Medulla oblongata (tissue), 1 donor: Measurements from ENCODE around the gene EMP3.
"Not testable (repeated sequence)": the region's sequence is repeated elsewhere in the genome, so short reads cannot be mapped to it uniquely, and the experiment has no call there.

Source experiments
- DNase-seq: peaks from one replicate; pipeline ENCODE4 v3.0.0-alpha.2; 2015; ENCODE audit errors: extremely low spot score

The EMP3 gene, protein sequence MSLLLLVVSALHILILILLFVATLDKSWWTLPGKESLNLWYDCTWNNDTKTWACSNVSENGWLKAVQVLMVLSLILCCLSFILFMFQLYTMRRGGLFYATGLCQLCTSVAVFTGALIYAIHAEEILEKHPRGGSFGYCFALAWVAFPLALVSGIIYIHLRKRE

DNA sequence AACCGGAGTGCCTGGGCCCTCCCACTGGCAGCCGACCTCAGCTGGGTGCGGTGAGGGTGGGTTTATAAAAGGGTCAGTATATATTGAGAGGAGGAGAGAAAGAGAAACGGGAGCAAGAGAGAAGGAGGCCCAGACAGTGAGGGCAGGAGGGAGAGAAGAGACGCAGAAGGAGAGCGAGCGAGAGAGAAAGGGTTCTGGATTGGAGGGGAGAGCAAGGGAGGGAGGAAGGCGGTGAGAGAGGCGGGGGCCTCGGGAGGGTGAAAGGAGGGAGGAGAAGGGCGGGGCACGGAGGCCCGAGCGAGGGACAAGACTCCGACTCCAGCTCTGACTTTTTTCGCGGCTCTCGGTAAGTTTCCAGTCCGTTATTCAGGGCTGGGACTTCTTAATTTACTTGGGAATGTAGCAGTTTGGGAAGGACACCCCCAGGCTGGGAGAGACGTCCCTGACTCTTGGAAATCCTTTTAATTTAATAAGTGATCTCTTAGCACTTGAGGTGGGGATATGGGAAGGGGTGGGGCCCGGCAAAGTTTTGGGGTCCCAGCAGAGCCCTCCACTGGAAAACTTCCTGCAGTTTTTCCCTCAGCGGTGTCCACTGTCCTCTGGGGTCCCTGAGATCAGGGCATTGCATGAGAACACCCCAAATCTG, at the start of gene EMP3:
Gene EMP3 (plus strand): TSS at position 288 of the 646 bp plus-strand sequence. CDS start 1,293 bp downstream, outside the sequence.
- peak; percentile 68 for DNase-seq

DNA sequence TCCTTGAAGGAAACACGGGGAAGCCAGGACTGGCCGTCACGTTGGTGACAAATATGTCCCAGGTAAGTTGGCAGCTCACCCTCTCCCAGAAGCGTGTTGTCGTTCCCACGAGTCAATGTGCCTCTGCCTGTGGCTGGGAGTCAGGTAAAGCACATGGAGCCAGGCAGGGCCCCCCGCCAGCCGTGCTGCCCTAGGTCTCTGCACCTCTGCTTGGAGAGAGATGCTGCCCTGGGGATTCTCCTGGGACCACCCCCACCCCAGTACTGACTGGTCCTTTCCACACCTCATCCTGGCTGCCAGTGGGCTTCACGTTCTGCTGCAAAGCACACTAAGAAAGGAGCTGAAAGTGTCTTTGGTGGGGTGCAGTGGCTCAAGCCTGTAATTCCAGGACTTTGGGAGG, 45.6 kb upstream of the EMP3 start:
- DNase-seq, result no peak

DNA sequence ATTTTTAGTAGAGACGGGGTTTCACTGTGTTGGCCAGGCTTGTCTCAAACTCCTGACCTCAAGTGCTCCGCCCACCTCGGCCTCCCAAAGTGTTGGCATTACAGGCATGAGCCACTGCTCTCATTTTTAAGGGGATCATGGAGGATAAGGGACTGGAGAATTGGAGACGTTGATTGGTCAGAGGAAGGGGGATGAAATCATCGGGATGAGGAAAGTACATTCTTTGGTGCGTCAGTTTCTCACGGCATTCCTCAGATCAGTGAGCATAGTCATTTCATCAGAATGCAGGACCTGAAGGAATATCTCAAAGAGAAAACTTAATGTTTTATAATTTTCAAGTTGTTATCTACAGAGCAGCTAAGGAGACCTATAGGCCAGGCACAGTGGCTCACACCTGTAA, 41.4 kb upstream of the EMP3 start:
- no peak for DNase-seq

DNA sequence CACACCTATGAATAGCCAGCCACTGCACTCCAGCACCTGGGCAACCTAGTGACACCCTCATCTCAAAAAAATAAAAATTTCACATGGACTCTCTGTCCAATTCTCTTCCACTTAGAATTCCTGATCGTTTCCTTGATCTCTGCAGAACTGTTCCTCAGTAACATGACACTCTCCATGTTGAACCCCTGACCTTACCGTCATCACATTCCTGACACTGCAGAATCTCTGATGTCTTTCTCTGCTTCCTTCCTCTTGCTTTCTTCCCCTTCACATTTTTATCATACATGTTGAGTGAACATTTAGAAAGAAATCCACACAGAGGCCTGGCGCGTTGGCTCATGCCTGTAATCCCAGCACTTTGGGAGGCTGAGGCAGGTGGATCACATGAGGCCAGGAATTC, 40.5 kb upstream of the EMP3 start:
- no peak for DNase-seq

DNA sequence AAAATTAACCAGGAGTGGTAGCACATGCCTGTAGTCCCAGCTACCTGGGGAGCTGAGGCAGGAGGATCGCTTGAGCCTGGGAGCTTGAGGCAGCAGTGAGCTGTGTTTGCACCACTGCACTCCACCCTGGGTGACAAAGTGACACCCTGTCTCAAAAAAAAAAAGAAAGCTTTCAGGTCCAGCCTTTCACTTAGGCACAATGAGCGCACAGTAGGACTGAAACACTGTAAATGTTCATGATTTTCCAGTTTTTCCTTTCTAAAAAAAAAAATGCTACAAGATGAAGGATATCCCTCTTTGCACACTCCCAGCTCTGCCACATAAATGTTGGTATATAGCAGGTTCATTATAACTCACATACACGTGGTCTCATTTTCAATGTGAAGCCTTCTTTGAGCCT, 37.6 kb upstream of the EMP3 start:
- no peak for DNase-seq

DNA sequence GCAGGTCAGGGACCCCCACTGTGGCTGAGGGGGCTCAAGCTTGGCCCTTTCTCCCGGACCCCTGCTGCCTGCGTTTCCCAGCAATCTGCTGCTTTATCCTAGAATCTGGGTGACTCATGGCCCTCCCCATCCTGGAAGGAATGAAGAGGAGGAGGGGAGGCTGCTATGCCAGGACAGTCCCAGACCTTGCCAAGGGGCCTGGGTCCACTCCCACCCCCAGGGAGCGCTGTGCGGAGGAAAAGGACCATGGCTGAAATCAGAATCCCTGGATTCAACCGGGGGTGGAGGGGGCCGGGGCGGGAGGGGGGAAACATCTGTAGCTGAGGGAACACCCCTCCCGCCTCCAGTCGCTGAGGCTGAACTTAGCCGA, 35.0 kb upstream of the EMP3 start:
- no peak for DNase-seq

DNA sequence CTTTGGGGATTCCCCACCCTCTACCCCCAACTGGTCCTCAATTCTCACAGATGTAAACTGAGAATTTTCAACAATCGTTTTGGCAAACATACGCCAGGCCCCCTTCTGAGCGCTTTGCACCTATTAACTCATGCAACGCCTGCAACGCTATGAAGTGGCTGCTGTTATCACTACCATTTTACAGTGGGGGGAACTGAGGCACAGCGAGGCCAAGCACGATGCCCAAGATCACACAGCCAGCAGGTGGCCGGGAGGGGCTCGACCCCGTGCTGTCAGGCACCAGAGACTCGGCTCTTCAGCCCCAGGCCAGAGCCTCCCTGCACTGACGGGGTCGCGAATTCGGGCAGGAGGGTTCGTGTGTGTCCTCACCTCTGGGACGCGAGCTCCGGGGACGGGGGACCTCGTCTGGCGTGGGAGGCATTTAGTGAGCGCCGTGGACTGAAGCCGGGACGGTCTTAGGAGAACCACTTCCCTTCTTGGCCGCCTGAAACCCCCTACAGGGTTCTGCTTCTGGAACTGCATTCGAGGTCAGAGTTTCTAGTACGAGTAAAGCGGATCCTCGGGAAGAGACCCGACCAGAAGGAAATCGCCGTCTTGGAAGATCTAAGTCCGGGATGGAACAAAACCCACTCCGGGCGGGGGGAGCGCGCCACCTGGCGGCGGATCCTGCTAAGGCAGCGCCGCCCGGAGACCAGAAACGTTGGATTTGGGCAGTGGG, 34.4 kb upstream of the EMP3 start:
- peak; percentile 78 for DNase-seq

DNA sequence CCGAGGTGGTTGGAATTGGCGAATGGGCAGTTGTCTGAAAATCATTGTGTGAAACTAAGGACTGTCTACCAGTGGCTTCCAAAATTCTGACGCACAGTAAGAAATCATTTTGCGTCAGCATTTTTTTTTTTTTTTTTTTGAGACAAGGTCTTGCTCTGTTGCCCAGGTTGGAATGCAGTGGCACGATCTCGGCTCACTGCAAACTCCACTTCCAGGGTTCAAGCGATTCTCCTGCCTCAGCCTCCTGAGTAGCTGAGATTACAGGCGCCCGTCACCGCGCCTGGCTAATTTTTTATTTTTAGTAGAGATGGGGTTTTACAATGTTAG, 33.9 kb upstream of the EMP3 start:
- DNase-seq, result not testable (repeated sequence)

DNA sequence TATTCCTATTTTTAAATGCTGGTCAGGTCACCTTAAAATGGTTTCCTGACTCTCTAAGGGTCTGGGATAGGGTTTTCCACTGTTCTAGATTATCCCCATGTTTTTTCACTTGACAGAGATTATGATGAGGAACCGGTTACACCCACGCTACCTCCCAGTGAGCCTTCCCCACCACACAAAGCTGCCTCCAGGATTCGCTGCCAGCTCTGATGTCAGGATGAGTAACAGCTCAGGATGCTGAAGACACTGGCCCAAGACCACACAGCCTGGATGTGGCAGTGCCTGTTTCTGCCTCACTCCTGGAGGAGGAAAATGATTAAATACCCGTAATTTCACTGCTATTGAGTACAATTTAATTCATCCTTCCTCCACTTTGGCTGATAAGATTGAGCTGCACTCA, 32.6 kb upstream of the EMP3 start:
- DNase-seq, result no peak

DNA sequence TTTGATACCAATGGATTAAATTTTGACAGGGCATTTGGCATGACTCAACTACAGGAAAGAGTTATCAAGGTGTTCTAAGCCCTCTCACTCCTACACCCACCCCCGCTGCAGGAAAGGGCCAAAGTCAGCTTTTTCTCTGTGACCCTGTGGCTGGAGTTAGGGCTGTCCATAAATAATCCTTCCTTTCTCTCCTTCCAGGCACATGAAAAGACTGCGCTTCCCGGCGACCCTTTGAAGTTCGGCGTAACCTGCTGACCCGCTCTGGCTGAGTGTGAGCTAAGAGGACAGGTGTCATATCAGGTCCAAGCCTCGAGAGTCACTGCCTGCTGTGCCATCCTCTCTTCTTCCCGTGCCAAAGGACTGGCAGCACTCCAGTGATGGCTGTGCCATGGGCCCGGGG, 29.9 kb upstream of the EMP3 start:
- no peak for DNase-seq

DNA sequence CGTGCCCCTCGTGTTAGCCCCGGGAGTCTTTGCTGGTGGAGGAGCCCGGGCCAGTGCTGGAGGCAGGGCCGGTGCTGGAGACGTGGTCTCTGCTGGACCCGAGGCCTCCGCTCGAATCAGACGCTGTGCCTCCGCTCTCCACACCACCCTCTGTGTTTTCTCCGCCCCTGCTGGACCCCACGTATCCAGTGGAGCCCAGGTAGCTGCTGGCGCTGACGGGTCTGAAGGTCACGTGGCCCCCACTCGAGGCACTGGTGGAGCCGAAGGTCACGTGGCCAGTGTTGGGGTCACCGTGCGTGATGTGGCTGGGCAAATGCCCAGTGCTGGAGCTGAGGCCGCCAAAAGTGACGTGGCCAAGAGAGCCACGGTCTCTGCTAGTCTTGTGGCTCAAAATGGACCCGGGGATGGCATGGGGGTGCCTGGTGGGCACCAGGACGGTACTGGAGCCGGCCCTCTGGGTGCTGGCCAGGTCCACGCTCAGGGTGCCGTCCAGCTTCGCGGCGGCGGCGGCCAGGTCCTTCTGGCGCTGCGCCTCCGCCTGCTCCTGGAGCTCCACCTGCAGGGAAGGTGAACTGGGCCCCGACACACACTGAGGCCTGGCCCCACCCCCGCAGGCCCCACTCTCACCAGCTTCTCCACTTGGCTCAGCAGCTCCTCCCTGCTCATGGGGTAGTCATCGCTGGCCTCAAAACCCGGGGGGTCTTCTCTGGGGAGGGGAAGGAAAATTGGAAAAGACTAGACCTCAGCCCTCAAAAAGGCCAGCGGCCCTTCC, 28.2 kb upstream of the EMP3 start:
- no peak for DNase-seq

DNA sequence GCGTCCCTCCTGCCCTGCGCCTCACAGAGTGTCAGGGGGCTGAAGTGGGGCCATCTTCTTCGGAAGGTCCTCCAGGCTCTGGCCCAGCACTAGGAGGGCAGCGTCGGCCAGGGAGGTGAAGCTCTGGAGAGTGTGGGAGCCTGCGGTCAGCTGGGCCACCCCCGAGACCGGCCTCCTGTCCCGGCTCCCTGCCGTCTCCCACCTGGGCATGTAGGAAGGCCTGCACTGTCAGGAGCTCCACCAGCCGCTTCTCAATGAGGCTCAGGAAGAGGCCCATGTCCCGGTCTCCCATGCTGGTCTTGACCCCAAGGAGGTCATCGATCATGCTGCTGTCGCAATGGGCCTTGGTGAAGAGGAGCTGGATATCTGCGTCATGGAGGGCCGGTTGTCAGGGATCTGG, 27.4 kb upstream of the EMP3 start:
- no peak for DNase-seq

DNA sequence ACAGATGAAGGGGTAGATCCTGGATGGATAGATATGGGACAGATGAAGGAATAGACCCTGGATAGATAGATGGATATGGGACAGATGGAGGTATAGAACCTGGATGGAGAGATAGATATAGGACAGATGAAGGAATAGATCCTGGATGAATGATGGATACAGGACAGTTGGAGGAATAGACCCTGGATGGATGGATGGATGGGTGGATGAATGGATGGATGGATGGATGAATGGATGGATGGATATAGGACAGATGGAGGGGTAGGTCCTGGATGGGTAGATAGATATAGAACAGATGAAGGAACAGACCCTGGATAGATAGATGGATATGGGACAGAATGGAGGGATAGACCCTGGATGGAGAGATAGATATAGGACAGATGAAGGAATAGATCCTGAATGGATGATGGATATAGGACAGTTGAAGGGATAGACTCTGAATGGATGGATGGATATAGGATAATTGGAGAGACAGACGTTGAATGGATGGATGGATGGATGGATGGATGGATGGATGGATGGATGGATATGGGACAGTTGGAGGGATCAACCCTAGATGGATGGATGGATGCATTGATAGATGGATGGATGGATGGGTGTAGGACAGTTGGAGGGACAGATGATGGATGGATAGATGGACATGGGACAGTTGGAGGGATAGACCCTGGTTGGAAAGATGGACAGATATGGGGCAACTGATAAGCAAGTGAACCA, 23.3 kb upstream of the EMP3 start:
- DNase-seq, result no peak

DNA sequence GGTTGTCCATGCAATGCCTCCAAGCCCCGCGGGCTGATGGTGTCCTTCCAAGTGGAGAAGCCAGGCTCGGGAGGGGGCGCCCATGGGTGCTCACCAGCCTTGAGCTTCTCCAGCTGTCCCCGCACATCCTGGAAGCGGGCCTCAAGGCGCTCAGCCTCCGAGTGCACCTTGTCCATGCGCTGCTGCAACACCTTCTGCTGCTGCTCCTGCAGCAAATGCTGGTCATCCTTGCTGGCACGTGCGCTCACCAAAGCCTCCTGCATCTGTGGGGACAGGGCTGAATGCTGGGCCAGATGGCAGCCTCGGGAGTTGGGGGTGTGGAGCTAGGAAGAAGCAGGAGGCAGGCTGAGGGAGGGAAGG, 22.8 kb upstream of the EMP3 start:
- DNase-seq, result no peak

DNA sequence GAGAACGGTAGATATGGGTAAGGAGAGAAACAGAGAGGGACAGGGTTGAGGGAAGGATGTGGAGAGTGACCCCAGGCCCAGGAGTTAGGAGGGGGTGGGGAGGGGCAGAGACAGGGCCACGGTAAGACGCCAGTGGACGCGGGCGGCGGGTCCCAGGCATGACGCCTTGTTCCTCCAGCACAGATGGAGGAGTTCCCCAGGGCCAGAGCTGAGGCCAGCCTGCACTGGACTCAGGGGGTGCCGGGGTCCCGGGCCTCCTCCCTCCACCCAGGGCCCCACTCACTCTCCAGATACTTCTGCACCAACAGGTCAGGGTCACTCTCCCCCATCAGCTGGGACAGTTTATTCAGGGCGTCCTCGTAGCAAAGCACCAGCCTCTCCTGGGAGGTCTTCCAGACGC, 22.0 kb upstream of the EMP3 start:
- no peak for DNase-seq

DNA sequence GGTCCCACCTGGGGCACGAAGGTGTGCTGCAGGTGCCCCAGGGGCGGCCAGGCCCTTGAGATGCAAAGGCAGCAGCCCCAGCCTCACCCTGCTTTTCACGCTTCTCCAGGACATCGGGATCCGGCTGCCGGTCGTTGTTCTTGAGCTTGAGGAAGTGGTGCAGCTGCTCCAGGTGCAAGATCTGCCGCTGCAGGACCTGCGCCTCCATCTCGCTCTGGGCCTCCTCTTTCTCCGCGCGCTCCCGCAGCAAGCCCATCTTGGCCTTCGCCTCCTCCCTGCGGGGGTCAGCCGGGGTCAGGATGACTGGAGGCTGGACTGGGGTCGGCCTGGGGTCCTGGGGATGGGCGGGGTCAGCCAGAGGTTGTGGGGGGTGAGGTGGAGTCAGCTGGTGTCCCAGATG, 21.5 kb upstream of the EMP3 start:
- DNase-seq, result no peak

DNA sequence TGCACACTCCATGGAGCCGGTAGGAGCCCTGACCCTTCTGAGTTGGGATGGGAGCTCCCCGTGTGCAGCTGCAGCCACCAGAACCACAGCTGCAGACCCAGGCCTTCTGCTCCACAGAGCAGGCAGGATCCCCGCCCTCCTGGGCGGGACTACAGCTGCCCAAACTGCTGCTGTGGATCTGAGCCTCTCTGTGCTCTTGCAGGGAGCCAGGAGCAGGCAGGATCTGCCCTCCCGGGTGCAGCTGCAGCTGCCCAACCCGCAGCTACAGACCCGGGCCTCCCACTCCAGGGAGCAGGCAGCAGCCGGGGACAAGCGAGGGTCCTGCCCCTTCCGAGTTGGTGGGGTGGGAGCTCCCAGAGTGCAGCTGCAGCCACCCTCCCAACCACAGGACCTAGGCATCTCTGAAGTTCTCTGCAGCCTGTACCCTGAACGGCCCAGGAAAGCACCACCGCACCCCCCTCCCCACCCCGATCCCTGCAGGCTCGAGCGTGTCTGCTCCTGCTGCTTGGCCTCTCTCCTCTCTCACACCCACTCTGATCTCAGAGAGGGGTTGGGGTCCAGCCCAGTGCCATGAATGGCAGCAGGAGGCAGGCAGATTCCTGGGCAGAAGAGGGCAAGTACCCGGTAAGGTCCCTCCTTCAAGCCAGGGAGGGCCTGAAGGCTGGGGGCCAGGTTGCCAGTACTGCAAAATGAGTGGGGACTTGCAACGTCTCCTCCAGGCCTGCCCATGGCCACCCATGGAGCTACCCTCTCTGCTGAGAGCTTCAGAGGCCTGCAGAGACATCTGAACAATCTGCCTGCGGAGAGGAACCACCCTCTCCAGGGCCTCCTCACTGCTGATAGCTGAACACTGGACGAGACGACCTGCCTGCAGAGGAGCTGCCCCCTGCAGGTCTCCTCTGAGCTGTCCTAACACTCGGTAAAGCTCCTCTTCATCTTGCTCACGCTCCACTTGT, 16.4 kb upstream of the EMP3 start:
- no peak for DNase-seq

DNA sequence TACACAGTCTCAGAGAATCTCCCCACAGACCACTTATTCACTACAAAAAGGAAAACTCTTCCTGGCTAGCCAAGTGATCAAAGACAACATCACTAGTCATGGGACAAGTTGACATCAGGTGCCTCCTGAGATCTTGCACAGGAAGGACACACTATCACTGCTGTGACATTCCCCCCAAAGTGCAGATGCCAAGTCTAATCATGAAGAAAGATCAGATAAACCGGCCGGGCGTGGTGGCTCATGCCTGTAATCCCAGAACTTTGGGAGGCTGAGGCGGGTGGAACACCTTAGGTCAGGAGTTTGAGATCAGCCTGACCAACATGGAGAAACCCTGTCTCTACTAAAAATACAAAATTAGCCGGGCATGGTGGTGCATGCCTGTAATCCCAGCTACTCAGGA, 15.6 kb upstream of the EMP3 start:
- not testable (repeated sequence) for DNase-seq

DNA sequence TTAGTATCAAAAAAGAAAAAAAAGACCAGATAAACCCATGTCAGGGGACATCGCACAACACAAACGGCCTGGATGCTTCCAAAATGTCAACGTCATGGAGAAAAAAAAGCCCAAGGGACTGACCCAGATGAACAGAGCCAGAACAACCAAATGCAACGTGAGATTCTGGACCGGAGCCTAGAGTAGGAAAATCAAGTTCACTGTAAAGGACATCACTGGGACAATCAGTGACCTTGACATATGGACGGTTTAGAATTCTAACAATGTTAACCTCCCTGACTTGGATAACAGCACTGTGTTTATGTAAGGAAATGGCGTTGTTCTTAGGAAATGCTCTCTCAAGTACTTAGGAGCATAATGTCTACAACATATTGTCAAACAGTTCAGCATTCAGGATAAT, 15.1 kb upstream of the EMP3 start:
- DNase-seq, result no peak

DNA sequence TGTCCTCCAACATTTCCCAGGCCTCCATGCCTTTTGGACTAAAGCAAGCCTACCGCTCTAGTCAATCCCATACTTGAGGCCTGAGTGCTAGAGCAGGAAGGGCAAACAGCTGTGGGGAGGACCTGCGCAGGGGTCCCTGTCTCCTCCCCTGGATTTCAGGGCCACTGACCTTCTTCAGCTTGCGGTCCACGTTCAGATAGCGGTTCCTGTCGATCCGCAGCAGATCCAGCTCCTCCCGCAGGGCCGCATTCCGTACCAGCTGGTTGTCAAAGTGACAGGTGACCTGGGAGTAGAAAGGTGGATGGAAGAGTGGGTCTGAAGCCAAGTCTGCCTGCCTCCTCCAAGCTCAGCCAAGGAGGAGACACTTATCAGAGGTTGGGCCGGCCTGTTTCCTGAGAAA, 14.0 kb upstream of the EMP3 start:
- no peak for DNase-seq

DNA sequence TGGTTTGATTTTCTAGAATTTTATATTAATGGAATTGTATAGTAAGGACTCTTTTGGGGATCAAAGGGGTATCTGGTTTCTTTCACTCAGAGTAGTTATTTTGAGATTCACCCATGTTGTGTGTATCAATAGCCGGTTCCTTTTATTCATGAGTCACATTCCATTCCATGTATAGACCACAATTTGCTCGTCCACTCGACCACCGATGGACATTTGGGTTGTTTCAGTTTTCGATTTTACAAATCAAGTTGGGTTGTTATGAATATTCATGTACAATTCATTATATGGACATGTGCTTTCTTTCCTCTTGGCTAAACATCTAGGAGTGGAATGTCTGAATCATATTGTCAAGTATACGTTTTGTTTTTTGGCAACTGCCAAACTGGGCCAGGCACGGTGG, 9.6 kb upstream of the EMP3 start:
- DNase-seq, result no peak
